Daoy (cell line): ENCODE measurements around the gene PRSS22. TPM values are rescaled to one million over a fixed set of nuclear protein-coding genes. Genes with fewer than 3 reads are reported as not detected.

Experiments used
- DNase-seq: peaks from one replicate; pipeline ENCODE4 v3.0.0-alpha.2; 2015; ENCODE audit warnings: low read depth
- total RNA-seq: library from RNA; depleted of rRNA; stranded (reverse); fragments of >200 nt; shearing (Covaris generic); gene quantifications from 2 replicates; pipeline ENCODE4 v1.2.3, GENCODE V29; 2014

PRSS22 gene
- total RNA-seq, 1 experiment from 2014 or later = 0.11 TPM

GRCh38 chr16:2852731-2853507 lies 5.1 kb downstream of the PRSS22 start:
- no peak for DNase-seq

- no peak for DNase-seq
These were observed 5.8 kb downstream of the PRSS22 start for GRCh38 chr16:2852003-2852730.

GRCh38 chr16:2848933-2849725 lies 8.8 kb downstream of the PRSS22 start:
- no peak for DNase-seq

- DNase-seq = peak; percentile 48
These were observed 11.3 kb downstream of the PRSS22 start for GRCh38 chr16:2846511-2847310.

- no peak for DNase-seq
These were observed 12.9 kb downstream of the PRSS22 start for GRCh38 chr16:2845116-2845515.

GRCh38 chr16:2843526-2843925 lies 14.4 kb downstream of the PRSS22 start:
- no peak for DNase-seq

GRCh38 chr16:2842340-2843000 lies 15.5 kb downstream of the PRSS22 start:
- no peak for DNase-seq

GRCh38 chr16:2841606-2842339 lies 16.2 kb downstream of the PRSS22 start:
- no peak for DNase-seq

GRCh38 chr16:2840914-2841313 lies 17.1 kb downstream of the PRSS22 start:
- no peak for DNase-seq

GRCh38 chr16:2839650-2840450 lies 18.1 kb downstream of the PRSS22 start:
- no peak for DNase-seq

- peak; percentile 87 for DNase-seq
These were observed 19.0 kb downstream of the PRSS22 start for GRCh38 chr16:2838928-2839327.

GRCh38 chr16:2836646-2837508 lies 21.1 kb downstream of the PRSS22 start:
- DNase-seq = no peak

GRCh38 chr16:2835638-2836493 lies 22.1 kb downstream of the PRSS22 start:
- peak; percentile 99 for DNase-seq

GRCh38 chr16:2834968-2835367 lies 23.0 kb downstream of the PRSS22 start:
- DNase-seq = no peak

- no peak for DNase-seq
These were observed 24.2 kb downstream of the PRSS22 start for GRCh38 chr16:2833776-2834175.

- DNase-seq = no peak
These were observed 26.8 kb downstream of the PRSS22 start for GRCh38 chr16:2831203-2831602.

- DNase-seq = no peak
These were observed 27.6 kb downstream of the PRSS22 start for GRCh38 chr16:2830355-2830695.
